CD4-positive, alpha-beta T cell treated with Interleukin-4 for 1 hour (primary cell): ENCODE results near the gene DNM3.

Source experiments
- DNase-seq, 2 donors: peaks; one replicate each; pipeline ENCODE4 v3.0.0-alpha.2; 2020 to 2022

DNM3 gene

GRCh38 chr1:172146141-172146850, 305.0 kb downstream of the DNM3 start:
- no peak for DNase-seq

GRCh38 chr1:172147541-172147940, 306.2 kb downstream of the DNM3 start:
- DNase-seq = no peak

- DNase-seq = no peak
Measured at GRCh38 chr1:172148213-172148612, 306.9 kb downstream of the DNM3 start.

GRCh38 chr1:172148707-172149106, 307.4 kb downstream of the DNM3 start:
- no peak for DNase-seq

- no peak for DNase-seq
Measured at GRCh38 chr1:172149346-172149745, 308.0 kb downstream of the DNM3 start.

GRCh38 chr1:172154551-172154950, 313.3 kb downstream of the DNM3 start:
- peak in 1 of 2 donors; percentile 42 for DNase-seq

- DNase-seq = no peak
Measured at GRCh38 chr1:172155766-172156165, 314.5 kb downstream of the DNM3 start.

GRCh38 chr1:172162236-172162635, 320.9 kb downstream of the DNM3 start:
- no peak for DNase-seq

DNA sequence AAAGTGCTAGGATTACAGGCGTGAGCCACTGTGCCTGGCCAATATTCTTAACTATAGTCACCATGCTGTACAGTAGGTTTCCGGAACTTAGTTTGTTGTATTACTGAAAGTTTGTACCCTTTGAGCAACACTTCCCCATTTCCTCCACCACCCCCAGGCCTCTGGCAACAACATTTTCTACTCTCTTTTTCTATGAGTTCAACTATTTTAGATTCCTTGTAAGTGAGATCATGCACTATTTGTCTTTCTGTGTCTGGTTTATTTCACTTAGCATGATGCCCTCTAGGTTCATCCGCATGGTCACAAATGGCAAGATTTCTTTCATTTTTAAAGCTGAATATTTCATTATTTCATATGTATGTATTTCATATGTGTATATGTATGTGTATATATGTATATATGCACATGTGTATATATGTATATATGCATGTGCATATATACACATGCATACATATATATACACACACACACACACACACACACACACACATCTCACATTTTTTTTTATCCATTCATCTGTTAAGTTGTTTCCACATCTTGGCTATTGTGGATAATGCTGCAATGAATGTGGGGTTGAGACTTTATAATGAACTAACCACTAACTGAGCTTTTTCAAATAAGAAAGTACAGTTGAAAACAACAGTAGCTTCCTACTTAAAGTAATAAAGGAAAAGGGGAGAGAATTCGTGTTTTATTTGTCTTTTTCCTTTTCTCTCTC, 322.4 kb downstream of the DNM3 start:
- no peak for DNase-seq

GRCh38 chr1:172165403-172165802, 324.1 kb downstream of the DNM3 start:
- no peak for DNase-seq

- DNase-seq = no peak
Measured at GRCh38 chr1:172167796-172168596, 326.7 kb downstream of the DNM3 start.

GRCh38 chr1:172168597-172168872, 327.2 kb downstream of the DNM3 start:
- DNase-seq = no peak

DNA sequence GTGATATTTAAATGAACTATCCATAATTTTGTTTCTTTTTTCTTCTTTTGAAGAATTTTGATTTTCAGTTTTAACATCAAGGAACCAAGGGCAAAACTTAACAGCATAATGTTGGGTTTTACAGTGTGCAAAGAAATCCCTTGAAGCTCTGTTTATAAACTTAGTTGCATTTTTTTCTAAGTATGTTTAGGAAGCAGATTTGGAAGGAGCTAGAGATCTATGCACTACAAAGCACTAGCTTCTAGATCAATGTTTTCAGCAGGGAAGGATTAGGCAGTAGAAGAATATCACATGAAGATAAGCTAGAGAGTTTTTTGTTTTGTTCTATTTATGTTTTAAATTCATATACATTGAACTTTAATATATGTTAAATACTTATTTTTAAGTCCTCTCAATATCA, 328.5 kb downstream of the DNM3 start:
- DNase-seq = no peak

- no peak for DNase-seq
Measured at GRCh38 chr1:172172352-172172831, 331.1 kb downstream of the DNM3 start.

- DNase-seq = no peak
Measured at GRCh38 chr1:172176206-172176605, 334.9 kb downstream of the DNM3 start.

DNA sequence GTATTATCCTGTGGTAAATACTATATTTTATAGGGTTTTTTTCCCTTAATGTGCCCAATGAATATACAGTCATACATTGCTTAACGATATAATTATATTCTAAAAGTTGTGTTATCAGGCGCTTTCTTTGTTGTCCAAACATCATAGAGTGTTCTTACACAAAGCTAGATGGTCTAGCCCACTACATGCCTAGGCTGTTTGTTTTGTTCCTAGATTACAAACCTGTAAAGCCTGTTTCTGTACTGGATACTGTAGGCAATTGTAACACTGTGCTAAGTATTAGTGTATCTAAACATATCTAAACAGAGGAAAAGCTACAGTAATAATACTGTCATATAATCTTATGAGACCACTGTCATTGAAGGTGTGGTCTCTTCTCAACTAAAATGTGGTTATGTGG, 336.6 kb downstream of the DNM3 start:
- DNase-seq = no peak

DNA sequence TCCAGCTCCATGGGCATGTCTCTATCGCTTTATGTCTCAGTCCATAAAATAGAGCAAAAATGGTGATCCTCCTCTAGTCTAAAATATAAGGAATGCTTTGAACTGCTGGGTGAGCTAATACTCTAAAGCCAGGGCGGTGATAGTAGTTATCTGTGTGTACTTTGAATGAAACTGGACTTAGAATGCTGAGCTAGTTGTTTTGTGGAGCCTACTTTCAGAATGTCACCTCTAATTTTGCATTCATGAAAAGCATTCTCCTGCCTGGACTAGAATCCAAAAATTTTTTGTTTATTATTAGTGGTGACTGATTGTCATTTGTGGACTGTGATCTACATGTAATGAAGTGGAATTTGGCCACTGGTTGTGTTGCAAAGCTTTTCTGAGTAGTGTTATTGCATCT, 337.6 kb downstream of the DNM3 start:
- no peak for DNase-seq

GRCh38 chr1:172179918-172180317, 338.6 kb downstream of the DNM3 start:
- no peak for DNase-seq

- DNase-seq = peak; percentile 58 to 69
Measured at GRCh38 chr1:172180501-172181285, 339.4 kb downstream of the DNM3 start.

- DNase-seq = no peak
Measured at GRCh38 chr1:172184506-172185191, 343.4 kb downstream of the DNM3 start.

GRCh38 chr1:172185211-172185610, 343.9 kb downstream of the DNM3 start:
- no peak for DNase-seq

DNA sequence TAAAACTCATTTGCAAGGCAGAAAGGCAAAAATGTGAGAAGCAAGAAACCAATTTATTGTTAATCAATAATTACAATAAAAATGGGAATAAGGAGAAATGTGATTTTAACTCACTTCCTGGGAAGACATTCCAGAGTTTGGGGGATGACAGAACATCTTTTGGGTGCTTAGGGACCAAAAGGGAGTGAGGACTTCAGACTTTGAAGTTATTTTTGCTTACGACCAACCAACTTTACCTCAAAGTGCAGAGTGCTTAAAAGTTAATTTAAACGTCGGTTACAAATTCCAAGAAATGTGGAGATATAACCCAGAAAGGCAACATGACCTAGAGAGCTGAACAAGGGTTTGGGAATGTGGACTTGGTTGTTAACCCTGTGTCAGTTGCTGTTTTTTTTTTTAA, 344.7 kb downstream of the DNM3 start:
- no peak for DNase-seq
